Suppressor macrophage treated with lipopolysaccharide for 4 hours (primary cell): Measurements from ENCODE around the gene MYLIP.
A peak's percentile ranks its signal among the peaks of the same experiment; 100 is the strongest.

Source experiments
- DNase-seq: peaks from one replicate; pipeline ENCODE4 v3.0.0-alpha.2; 2020

Gene MYLIP

DNA sequence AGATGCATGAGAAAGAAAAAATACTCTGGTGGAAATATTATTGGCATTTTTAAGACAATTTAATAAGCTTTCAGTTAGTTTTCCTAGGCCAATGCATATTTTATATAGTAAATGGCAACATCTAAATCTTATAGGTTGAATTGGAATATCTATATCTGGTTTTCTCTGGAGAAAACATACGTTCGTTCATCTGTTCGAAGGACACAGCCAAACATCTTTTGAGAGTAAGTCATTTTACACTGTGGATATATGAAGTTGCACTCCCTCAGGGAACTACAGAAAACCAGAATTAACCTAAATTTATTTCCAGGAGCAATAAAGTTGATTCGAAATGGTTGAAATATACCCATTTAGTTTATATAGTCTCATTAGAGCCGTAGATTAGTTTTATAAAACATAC is 49.0 kb downstream of the MYLIP start:
- no peak for DNase-seq

DNA sequence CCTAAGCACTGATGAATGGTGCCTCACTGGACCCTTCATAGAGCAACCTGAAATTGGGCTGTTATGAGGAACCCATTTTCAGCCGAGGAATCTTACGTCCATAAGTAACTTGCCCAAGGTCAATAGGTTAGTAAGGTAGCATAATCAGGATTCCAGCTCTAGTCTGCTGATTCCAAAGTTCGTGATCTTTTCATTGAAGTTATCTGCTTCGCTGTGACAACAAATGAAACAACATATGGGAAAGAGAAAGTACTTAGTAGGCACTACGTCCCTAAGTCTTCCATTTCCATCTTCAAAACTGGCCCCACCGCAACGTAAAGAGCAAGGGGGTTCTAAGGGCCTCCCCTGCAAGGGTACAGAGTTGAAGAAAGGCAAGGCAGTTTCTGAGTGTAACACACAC is 49.5 kb downstream of the MYLIP start:
- no peak for DNase-seq

DNA sequence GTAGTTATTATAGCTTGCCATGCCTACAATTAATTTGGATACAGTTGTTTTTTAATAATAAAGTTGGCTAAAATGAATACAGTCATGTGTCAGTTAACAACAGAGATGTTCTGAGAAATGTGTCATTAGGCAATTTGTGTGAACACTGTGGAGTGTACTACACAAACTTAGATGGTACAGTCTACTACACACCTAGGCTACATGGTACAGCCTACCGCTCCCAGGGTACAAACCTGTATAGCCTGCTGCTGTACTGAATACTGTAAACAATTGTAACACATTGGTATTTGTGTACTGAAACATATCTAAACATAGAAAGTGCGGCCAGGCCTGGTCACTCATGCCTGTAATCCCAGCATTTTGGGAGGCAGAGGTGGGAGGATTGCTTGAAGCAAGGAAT is 50.2 kb downstream of the MYLIP start:
- no peak for DNase-seq

- no peak for DNase-seq
Measured at GRCh38 chr6:16179970-16180431, 51.1 kb downstream of the MYLIP start.

GRCh38 chr6:16180696-16181438 is 52.0 kb downstream of the MYLIP start:
- no peak for DNase-seq

DNA sequence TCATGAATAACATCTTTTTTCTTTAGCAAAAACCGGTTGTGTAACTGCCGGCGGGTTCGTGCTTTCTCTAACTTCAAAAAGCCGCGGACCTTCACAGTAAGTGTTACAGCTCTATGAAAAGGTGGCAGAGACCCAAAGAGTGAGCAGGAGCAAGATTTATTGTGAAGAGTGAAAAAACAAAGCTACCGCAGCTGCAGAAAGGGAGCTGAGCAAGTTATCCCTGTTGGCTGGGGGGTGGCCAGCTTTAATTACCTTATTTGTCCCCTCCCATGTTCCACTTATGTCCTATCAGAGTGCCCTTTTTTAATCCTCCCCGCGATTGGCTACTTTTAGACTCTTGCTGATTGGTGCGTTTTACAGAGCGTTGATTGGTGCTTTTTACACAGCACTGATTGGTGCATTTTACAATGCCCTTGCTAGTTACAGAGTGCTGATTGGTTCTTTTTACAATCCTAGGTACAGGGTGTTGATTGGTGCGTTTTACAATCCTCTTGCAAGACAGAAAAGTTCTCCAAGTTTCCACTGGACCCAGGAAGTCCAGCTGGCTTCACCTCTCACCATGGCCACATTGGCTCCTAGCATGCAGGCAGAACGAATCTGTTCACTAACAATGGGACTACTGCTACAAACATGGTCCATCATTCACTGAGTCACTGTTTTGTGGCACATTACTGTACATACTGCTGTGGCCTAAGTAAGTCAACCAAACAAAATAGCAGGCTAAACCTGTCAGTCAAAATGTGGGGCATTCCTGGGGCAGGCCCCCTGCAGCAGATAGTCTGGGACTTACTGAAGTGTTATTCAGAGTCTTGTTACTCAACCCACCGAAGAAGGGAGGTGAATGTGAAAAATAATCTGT is 52.8 kb downstream of the MYLIP start:
- no peak for DNase-seq

GRCh38 chr6:16183187-16183664 is 54.3 kb downstream of the MYLIP start:
- DNase-seq: peak; percentile 61

DNA sequence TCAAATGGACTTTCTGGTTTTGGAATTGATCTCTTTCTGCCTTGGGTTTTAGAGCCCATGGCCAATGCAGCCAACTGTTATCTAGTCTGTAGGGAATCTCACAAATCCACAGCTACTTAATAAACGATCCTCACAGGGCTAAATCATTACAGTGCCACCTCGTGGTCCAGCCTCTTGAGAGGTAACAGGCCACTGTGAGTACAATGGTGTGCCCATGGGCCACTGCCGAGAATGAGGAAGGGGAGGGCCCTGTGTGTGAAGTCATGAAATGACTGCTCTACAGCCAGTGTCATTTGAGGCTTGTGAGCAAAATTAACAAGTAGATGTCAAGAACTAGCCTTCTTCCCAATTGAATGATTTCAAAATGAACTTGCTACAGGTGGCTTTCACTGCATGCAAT is 55.2 kb downstream of the MYLIP start:
- DNase-seq: peak; percentile 70

DNA sequence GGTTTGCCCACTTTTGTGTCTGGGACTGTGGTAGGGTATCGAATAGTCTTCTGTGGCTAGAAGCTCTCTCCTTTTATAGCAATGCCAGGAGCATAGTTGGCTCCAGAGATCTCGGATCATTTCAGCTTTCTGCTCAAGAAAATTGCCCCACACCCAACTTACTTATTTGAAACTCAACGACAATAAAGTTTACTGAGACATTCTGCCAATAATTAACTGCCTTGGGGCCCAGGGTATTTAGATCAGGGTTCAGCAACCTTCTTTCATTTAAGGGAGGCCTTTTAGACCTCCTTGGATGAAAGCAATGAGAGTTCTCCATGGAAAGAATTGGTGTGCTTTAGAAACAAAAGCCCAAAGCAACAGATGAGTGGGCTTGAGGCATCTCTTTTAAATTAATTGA is 55.7 kb downstream of the MYLIP start:
- no peak for DNase-seq

DNA sequence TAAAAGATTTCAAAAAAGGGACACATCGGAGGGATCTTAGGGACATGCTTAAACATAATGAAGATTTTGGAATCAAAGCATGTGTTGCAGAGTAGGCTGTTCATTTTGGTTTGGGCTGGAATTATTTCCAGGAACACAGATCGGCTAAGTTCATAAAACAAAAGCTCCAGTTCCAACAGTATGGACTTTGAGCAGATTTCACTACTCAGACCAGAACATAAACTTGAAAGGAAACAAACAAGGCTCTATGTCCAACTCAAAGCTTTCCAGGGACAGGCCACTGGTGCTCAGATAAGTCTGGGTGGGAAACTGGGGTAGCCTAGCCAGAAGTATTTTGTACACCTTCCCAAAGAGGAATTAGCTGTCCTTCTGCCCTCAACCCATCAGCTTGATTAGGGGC is 58.3 kb downstream of the MYLIP start:
- no peak for DNase-seq

- no peak for DNase-seq
Measured at GRCh38 chr6:16190214-16190613, 61.3 kb downstream of the MYLIP start.

DNA sequence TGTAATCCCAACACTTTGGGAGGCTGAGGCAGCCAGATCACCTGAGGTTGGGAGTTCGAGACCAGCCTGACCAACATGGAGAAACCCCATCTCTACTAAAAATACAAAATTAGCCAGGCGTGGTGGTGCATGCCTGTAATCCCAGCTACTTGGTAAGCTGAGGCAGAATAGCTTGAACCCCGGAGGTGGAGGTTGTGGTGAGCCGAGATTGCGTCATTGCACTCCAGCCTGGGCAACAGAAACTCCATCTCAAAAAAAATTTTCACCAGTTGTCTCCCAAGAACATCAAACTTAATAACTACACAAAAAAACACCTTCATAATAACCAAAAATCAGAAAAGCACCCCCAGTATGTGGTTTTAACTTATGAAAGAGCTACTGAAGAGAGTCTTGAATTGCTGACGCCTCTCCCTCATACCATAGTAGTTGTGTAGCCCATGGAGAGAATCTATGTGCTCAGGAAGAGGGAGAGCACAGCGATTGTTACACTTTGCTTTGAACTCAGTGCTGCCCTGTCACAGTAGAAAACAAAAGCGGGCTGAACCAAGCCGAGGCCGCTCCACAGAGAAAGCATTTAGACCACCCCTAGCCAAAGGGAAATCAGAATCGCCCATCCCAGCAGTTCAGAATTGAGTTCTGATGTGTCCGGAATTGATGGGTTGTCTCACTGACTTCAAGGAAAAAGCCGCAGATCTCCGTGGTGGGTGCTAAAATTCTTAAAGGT is 67.5 kb downstream of the MYLIP start:
- no peak for DNase-seq

DNA sequence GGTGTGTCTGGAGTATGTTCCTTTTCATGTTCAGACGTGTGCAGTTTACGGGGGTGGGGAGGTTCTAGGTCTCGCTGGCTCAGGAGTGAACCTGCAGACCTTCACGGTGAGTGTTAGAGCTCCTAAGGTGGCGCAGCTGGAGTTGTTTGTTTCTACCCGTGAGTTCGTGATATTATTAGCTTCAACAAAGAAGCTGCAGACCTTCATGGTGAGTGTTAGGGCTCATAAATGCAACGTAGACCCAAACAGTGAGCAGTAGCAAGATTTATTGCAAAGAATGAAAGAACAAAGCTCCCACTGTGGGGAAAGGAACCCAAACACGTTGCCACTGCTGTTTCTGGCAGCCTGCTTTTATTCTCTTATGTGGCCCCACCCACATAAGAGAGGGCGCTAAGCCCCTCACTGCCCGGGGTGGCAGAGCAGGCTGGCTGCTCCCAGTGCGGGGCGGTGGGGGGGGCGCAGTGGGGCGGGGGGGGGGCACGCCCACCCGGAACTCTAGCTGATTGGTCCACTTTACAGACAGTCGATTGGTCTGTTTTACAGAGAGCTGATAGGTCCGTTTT is 68.2 kb downstream of the MYLIP start:
- DNase-seq: no peak
